ENCODE measurements around the gene IQUB. TPM values are rescaled to one million over a fixed set of nuclear protein-coding genes. Genes with fewer than 3 reads are reported as not detected.
"Not testable (repeated sequence)": the region's sequence is repeated elsewhere in the genome, so short reads cannot be mapped to it uniquely, and the experiment has no call there.

The IQUB gene
- total RNA-seq, 2 experiments from 2014 or later = not detected

DNA sequence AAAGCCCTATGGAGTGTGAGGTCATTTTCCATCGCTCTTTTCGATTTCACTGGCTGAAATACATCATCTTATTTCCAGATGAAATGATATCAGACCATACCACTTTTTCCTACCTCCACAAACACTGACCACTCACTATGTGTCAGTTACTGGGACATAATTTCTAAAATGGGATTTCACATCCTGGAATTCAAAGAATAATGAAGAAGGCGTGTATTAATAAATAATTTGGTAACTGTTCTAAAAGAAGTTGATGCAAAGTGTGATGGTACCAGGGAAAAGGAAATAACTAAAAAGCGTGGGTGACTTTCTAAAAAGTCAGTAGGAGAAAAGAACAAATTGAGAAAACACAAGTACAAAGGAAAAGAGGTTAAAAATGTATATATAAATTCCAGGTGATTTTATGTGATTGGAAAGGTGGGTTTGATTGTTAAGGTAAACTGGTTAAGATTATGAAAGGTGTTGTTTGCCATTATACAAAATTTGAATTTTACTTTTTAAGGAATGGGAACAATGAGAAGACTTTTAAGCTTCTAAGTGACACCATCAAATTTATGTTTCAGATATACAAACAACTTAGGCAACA is 24.0 kb upstream of the IQUB start:
- Mint-ChIP-seq H3K27ac (no peak overlapping the region), H3K36me3 (ENCODE audit: low read depth) (peaks cover 2% of the 10 kb centered on the region), H3K4me3 (no peak overlapping the region), H3K27me3 (peaks cover 3% of the 10 kb centered on the region), H3K9me3 (peaks cover 5% of the 10 kb centered on the region), H3K4me1 (no peaks in the 10 kb centered on the region)
- POLR2A ChIA-PET = interaction anchor here (0.6 to 0.9 kb wide), 4 partner anchors 9 to 231 kb away, joined by 3 to 4 read pairs (median 4); no protein-coding TSS in a partner anchor
- CTCF ChIA-PET = interaction anchor here (0.6 to 1.4 kb wide), 4 partner anchors 8 to 181 kb away, joined by 3 to 5 read pairs (median 4); no protein-coding TSS in a partner anchor
- no peak for DNase-seq

DNA sequence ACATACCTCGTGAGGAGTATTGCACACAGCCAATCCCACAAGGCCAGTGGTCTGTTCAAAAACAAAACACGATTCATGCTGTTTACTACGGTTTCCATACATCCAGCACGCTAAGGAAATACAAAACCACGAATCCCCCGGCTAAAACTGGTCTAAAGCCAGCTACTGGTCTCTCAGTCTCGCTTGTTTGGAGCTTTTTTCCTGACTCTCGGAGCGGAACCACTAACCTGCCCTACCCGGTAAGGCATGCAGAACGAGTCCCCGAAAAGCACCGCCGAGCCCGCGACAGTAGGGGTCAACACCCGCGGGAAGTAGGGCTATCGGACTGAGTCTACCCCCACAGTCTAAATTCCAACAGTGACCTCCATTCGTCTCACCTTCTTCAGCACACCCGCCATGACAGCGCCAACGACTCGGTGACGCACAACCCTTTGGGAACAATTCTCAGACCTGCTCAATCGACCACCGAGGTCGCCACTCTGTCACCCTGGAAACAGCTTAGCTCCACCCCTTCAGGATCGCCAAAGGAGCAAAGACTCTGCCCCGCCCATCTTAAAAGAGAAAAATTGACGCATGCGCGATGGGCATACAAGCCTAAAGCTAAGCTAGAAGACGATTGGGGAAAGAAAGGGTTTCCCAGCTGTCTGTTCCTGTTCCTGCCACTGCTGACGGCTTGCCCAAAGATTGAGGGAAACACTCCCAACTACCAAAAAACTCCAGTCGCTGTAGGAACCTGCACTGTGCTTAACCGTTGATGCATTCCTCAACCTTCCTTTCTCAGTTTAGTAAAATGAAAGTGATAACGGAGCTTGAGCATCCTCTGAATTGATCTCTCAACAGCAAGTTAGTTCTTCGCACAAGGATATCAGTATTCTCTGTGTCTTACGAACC is 23.2 kb upstream of the IQUB start, which contains the start of gene NDUFA5:
NDUFA5 (minus strand) TSS at position 421 of the 891 bp plus-strand sequence; CDS start at position 398, 23 bp downstream.
- H3K27me3 Mint-ChIP-seq = peaks cover 3% of the 10 kb centered on the region
- no peak within 1 kb of the TSS for H3K4me3 Mint-ChIP-seq
- CTCF ChIA-PET = interaction anchor here (0.6 to 1.4 kb wide), 5 partner anchors 9 to 192 kb away, joined by 3 to 5 read pairs (median 4); partner anchors contain the start of gene WASL
- DNase-seq = peak; percentile 99
- peaks cover 5% of the 10 kb centered on the region for H3K9me3 Mint-ChIP-seq
- H3K36me3 Mint-ChIP-seq (ENCODE audit: low read depth) = peaks cover 9% of the 10 kb centered on the region
- POLR2A ChIA-PET = interaction anchor here (0.6 to 0.9 kb wide), 4 partner anchors 10 to 232 kb away, joined by 3 to 4 read pairs (median 4); no protein-coding TSS in a partner anchor
- H3K27ac Mint-ChIP-seq = no peak within 1 kb of the TSS
- H3K4me1 Mint-ChIP-seq = peaks cover 7% of the 10 kb centered on the region

DNA sequence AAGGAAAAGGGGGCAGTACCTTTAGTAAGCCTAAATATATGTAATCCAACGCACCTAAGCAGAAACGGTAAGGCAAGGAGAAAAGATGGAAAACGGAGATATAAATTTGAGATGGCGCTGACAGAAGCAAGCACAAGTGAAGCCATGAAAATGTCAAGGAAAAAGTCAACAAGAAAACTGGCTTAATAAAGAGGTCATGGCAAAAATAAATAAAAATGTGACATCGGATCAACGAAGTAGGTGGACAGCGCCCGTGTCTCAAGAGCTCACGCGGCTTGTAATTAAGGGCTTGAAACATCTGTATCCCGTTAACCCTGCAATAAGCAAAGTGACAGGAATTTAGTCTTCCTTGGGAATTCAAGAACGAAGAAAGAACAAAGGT is 22.6 kb upstream of the IQUB start:
- Mint-ChIP-seq H3K9me3 (peaks cover 5% of the 10 kb centered on the region), H3K27ac (no peak overlapping the region), H3K36me3 (ENCODE audit: low read depth) (peaks cover 13% of the 10 kb centered on the region), H3K27me3 (peaks cover 3% of the 10 kb centered on the region), H3K4me3 (no peak overlapping the region), H3K4me1 (peaks cover 8% of the 10 kb centered on the region)
- ChIA-PET CTCF (interaction anchor here (0.7 to 1.4 kb wide), 2 partner anchors 63 to 192 kb away, joined by 4 to 5 read pairs; partner anchors contain the start of gene WASL), POLR2A (no interaction called here)
- DNase-seq = no peak

DNA sequence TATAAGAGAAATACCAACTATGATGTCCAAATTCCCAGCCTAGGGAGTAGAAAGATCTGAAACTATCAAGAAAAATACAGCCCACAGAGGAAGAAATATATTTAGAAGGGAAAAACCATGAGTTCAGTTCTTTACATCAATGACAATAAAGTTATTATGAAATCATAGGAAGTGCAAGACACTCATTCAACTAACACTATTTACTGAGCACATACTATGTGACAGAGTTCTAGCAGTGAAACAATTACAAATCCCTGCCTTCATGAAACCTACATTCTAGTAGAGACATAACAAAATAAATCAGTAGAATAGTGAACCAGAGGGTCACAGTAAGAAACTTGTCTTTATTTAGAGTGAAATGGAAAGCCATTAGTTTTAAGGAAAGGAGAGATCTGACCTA is 21.1 kb upstream of the IQUB start:
- Mint-ChIP-seq H3K27me3 (no peaks in the 10 kb centered on the region), H3K36me3 (ENCODE audit: low read depth) (peaks cover 18% of the 10 kb centered on the region), H3K4me3 (no peak overlapping the region), H3K27ac (no peak overlapping the region), H3K4me1 (peaks cover 8% of the 10 kb centered on the region), H3K9me3 (peaks cover 5% of the 10 kb centered on the region)
- no peak for DNase-seq
- ChIA-PET CTCF (no interaction called here), POLR2A (no interaction called here)

DNA sequence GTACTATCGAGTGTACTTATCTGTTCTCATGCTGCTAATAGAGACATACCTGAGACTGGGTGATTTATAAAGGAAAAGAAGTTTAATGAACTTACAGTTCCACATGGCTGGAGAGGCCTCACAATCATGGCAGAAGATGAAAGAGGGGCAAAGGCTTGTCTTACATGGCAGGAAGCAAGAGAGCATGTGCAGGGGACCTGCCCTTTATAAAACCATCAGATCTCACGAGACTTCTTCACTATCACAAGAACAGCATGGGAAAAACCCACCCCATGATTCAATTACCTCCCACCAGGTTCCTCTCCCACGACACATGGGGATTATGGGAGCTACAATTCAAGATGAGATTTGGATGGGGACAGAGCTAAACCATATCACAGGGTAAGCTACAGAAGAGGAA is 18.8 kb upstream of the IQUB start:
- ChIA-PET POLR2A (no interaction called here), CTCF (no interaction called here)
- Mint-ChIP-seq H3K4me3 (no peak overlapping the region), H3K27me3 (no peaks in the 10 kb centered on the region), H3K4me1 (peaks cover 12% of the 10 kb centered on the region), H3K9me3 (peaks cover under 1% of the 10 kb centered on the region), H3K36me3 (ENCODE audit: low read depth) (peaks cover 27% of the 10 kb centered on the region), H3K27ac (no peak overlapping the region)
- DNase-seq = no peak

DNA sequence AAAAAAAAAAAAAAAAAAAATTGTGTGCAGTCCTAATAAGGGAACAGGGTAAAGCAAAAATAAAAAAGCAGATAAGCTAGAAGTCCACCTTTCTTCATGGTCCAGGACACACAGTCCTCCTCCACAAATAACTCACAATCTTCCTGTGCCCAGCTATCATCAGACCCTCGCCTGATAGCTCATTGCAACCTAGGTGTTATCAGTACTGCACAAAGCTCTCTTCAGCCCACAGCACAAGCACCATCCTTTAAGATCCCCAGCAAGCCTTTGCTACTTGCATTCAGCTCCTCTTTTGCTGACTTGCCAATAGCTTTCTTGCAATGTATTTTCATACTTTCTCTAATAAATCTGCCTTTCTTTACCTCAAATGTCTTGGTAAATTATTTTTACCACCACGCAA is 18.2 kb upstream of the IQUB start:
- Mint-ChIP-seq H3K27me3 (no peaks in the 10 kb centered on the region), H3K4me3 (no peak overlapping the region), H3K27ac (no peak overlapping the region), H3K4me1 (peaks cover 12% of the 10 kb centered on the region), H3K36me3 (ENCODE audit: low read depth) (peaks cover 28% of the 10 kb centered on the region), H3K9me3 (no peaks in the 10 kb centered on the region)
- DNase-seq = no peak
- ChIA-PET CTCF (no interaction called here), POLR2A (no interaction called here)

DNA sequence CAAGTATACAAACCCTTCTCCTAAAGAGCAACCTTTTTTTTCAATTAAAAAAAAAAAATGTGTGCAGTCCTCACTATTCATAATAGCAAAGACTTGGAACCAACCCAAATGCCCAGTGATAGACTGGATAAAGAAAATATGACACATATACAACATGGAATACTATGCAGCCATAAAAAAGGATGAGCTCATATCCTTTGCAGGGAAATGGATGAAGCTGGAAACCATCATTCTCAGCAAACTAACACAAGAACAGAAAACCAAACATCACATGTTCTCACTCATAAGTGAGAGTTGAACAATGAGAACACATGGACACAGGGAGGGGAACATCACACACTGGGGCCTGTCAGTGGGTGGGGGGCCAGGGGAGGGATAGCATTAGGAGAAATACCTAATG is 17.7 kb upstream of the IQUB start:
- POLR2A ChIA-PET, H3K4me3 Mint-ChIP-seq, CTCF ChIA-PET, H3K9me3 Mint-ChIP-seq, H3K27ac Mint-ChIP-seq, H3K27me3 Mint-ChIP-seq, DNase-seq: not testable (repeated sequence)
- Mint-ChIP-seq H3K4me1 (peaks cover 16% of the 10 kb centered on the region), H3K36me3 (ENCODE audit: low read depth) (peaks cover 31% of the 10 kb centered on the region)

DNA sequence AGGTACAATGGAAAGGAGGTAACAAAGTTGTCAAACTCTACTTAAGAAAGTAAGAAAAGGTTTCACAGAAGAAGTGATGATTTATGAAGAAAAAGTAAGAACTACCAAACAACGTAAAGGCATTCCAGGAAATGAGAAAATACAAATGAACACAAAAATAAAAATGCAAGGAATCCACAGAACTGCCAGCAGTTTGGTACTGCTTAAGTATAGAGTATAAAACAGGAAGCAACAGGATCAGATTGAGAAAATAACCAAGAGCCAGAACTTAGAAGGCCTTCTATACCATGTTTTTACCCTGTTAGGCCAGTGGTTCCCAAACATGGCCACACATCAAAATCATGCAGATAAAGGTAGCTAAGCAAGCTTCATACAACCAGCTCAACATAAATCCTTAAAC is 14.0 kb upstream of the IQUB start:
- H3K27ac Mint-ChIP-seq = no peak overlapping the region
- H3K36me3 Mint-ChIP-seq (ENCODE audit: low read depth) = peaks cover 31% of the 10 kb centered on the region
- no peak for DNase-seq
- H3K9me3 Mint-ChIP-seq = no peaks in the 10 kb centered on the region
- peaks cover 21% of the 10 kb centered on the region for H3K4me1 Mint-ChIP-seq
- CTCF ChIA-PET = no interaction called here
- POLR2A ChIA-PET = no interaction called here
- H3K27me3 Mint-ChIP-seq = no peaks in the 10 kb centered on the region
- no peak overlapping the region for H3K4me3 Mint-ChIP-seq

DNA sequence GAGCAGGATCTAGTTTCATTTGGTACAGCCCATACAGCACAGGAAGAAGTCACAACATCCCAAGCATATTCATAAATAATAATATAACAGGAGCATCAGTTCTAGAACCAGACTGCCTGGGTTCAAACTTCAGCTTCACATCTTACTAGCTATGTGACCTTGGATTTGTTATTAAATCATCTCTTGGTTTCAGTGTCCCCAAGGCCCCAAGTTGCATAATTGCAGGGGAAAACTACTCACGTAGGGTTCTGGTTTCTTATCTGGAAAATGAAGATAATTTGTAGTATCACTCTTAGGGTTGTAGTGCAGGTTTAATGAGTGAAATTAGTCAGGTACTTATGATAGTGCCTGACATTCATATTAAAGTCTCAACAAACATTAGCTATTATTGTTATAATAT is 5.5 kb upstream of the IQUB start:
- H3K36me3 Mint-ChIP-seq (ENCODE audit: low read depth) = no peaks in the 10 kb centered on the region
- no peak overlapping the region for H3K27ac Mint-ChIP-seq
- no peaks in the 10 kb centered on the region for H3K9me3 Mint-ChIP-seq
- POLR2A ChIA-PET = interaction anchor here (1.1 kb wide), 1 partner anchor 18 kb away, joined by 4 read pairs; the partner anchor contains the start of gene NDUFA5
- peaks cover 14% of the 10 kb centered on the region for H3K4me1 Mint-ChIP-seq
- H3K27me3 Mint-ChIP-seq = no peaks in the 10 kb centered on the region
- no peak for DNase-seq
- H3K4me3 Mint-ChIP-seq = no peak overlapping the region
- CTCF ChIA-PET = no interaction called here

DNA sequence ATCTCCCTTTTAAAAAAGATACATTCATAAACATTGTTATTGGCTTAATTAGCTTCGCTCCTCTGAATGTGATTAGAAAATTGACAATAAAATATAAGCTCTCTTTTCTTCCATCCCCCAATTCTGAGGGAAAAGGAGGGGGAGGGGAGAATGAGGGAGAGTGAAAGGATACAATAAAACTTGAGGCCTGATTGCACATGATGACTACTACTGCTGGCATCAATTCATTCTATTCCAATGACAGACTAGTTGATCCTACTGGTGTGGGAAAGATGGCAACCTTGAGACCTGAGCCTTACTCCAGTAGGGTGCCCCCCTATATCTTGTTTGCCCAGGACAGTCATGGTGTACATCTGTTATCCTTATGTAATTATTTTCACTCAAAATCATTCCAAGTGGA is 4.5 kb upstream of the IQUB start:
- ChIA-PET POLR2A (no interaction called here), CTCF (no interaction called here)
- Mint-ChIP-seq H3K36me3 (ENCODE audit: low read depth) (no peaks in the 10 kb centered on the region), H3K27ac (no peak overlapping the region), H3K9me3 (no peaks in the 10 kb centered on the region), H3K4me1 (peaks cover 20% of the 10 kb centered on the region), H3K4me3 (no peak overlapping the region), H3K27me3 (peaks cover 6% of the 10 kb centered on the region)
- no peak for DNase-seq

DNA sequence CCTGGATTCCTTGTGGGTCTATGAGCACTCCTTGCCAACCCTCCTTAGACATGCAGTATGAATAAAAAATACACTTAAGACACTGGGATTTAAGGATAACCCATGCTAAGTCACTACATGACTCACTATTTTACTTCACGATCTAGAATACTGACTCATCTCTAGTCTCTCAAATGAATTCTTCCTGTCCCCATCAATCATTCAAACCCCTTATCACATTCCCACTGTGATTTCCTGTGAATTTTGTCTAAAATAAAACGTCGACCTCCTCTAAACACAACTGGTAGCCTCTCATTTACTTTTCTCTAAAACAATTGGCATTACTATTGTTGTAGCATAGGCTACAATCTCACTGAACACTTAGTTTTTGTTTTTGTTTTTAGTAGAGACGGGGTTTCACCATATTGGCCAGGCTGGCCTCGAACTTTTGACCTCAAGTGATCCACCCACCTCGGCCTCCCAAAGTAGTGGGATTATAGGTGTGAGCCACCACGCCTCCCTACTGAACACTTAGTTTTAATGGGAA is 3.9 kb upstream of the IQUB start:
- POLR2A ChIA-PET = no interaction called here
- H3K27ac Mint-ChIP-seq = peak overlapping the region; percentile 39
- no peak for DNase-seq
- no peak overlapping the region for H3K4me3 Mint-ChIP-seq
- H3K4me1 Mint-ChIP-seq = peaks cover 26% of the 10 kb centered on the region
- no peaks in the 10 kb centered on the region for H3K36me3 Mint-ChIP-seq (ENCODE audit: low read depth)
- CTCF ChIA-PET = no interaction called here
- H3K9me3 Mint-ChIP-seq = no peaks in the 10 kb centered on the region
- peaks cover 12% of the 10 kb centered on the region for H3K27me3 Mint-ChIP-seq

DNA sequence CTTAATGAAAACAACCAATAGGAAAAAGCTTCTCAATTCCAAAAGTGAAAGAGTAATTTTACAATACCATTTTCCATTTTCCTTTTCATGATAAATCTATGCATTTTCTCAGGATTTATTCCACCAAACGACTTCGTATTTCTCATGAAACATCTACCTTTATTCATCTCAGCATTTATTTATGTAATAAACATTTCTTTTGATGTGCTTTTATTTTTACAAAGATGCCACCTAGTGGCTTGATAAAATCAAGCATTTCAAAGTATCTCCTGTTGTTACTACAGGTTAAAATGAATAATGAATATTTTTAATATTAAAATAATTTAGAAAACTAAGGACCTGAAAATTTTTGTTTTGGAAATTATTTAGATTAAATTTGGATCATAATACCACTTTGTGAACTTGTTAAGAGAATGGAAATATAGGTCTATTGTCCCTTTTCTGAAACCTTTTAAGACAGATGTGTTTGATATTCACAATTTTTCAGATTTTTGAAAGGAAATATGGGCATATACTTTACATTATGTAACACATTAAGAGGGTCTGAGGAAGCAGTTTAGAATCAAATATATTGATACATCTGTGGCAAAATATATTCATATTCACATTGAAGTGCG is 2.7 kb upstream of the IQUB start:
- ChIA-PET POLR2A (no interaction called here), CTCF (no interaction called here)
- Mint-ChIP-seq H3K4me3 (no peak overlapping the region), H3K9me3 (no peaks in the 10 kb centered on the region), H3K4me1 (peaks cover 31% of the 10 kb centered on the region), H3K36me3 (ENCODE audit: low read depth) (no peaks in the 10 kb centered on the region), H3K27ac (no peak overlapping the region), H3K27me3 (peaks cover 19% of the 10 kb centered on the region)
- DNase-seq = no peak

DNA sequence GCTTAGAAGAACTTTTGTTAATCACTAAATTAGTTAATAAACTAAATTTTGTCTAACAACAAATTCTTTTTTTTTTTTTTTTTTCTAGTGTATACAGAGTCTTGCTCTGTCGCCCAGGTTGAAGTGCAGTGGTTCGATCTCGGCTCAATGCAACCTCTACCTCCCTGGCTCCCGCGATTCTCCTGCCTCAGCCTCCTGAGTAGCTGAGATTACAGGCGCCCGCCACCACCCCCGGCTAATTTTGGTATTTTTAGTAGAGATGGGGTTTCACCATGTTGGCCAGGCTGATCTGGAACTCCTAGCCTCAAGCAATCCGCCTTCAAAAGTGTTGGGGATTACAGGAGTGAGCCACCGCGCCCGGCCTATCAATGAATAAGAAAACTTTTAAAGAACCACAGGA is 1.1 kb upstream of the IQUB start:
- ChIA-PET CTCF (no interaction called here), POLR2A (interaction anchor here (1.3 kb wide), 1 partner anchor 23 kb away, joined by 3 read pairs; no protein-coding TSS in a partner anchor)
- Mint-ChIP-seq H3K36me3 (ENCODE audit: low read depth) (no peaks in the 10 kb centered on the region), H3K4me1 (peaks cover 31% of the 10 kb centered on the region), H3K9me3 (no peaks in the 10 kb centered on the region), H3K27me3 (peaks cover 27% of the 10 kb centered on the region), H3K27ac (no peak overlapping the region), H3K4me3 (peak overlapping the region; percentile 83)
- DNase-seq = no peak
